Neural cell (in vitro differentiated cells): ENCODE measurements around the gene PDCD4.

Source experiments
- EP300 ChIP-seq: fragments of 450-650 bp; conservative IDR thresholded peaks from 2 replicates; pipeline ENCODE4 v1.6.1; 2014; ENCODE audit warnings: antibody characterized with exemption, mild to moderate bottlenecking, moderate library complexity; ENCODE audit not compliant: poor library complexity, severe bottlenecking
- EZH2 ChIP-seq: fragments of 200-600, 300-800 bp; shearing (Covaris generic), sonication (generic); IDR thresholded peaks from 2 replicates; pipeline ENCODE4 v1.6.1; 2014; ENCODE audit warnings: antibody characterized with exemption, low read length, borderline replicate concordance, mild to moderate bottlenecking; ENCODE audit not compliant: insufficient read depth, poor library complexity, severe bottlenecking
- POLR2AphosphoS5 ChIP-seq: IDR thresholded peaks from 2 replicates; pipeline ENCODE4 v1.6.1; 2012
- TAF1 ChIP-seq: IDR thresholded peaks from 2 replicates; pipeline ENCODE4 v1.6.1; 2012; ENCODE audit warnings: low read depth
- TF ChIP-seq, protein P1 (sequence below): fragments of 450-650 bp; IDR thresholded peaks from 2 replicates; pipeline ENCODE4 v1.5.1; 2014; ENCODE audit warnings: antibody characterized with exemption, mild to moderate bottlenecking, moderate library complexity; ENCODE audit not compliant: poor library complexity, severe bottlenecking

DNA sequence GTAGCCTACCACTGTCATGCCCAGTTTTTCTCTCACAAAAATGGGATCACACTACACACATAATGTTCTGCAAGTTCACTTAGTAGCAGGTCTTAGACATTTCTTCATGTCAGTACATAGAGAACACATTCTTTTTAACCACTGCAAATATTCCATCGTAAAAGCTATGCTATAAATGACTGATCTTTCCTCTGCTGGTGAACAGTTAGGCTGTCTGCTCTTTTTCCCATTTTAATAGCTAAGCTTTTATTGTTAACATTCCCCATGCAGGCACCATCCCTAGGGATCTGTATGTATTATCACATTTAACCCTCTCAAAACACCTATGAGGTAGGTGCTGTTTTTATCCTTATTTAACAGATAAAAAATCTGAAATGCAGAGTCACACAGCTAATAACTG is 46.2 kb upstream of the PDCD4 start:
- no peak for TF ChIP-seq POLR2AphosphoS5
- no peak for TF ChIP-seq EZH2
- TF ChIP-seq, protein P1, sequence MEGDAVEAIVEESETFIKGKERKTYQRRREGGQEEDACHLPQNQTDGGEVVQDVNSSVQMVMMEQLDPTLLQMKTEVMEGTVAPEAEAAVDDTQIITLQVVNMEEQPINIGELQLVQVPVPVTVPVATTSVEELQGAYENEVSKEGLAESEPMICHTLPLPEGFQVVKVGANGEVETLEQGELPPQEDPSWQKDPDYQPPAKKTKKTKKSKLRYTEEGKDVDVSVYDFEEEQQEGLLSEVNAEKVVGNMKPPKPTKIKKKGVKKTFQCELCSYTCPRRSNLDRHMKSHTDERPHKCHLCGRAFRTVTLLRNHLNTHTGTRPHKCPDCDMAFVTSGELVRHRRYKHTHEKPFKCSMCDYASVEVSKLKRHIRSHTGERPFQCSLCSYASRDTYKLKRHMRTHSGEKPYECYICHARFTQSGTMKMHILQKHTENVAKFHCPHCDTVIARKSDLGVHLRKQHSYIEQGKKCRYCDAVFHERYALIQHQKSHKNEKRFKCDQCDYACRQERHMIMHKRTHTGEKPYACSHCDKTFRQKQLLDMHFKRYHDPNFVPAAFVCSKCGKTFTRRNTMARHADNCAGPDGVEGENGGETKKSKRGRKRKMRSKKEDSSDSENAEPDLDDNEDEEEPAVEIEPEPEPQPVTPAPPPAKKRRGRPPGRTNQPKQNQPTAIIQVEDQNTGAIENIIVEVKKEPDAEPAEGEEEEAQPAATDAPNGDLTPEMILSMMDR = no peak
- TF ChIP-seq TAF1 = no peak
- no peak for TF ChIP-seq EP300
